Activated CD8-positive, alpha-beta T cell treated with anti-CD3 and anti-CD28 coated beads for 36 hours (primary cell): Measurements from ENCODE around the gene ZC3H14. TPM values are rescaled to one million over a fixed set of nuclear protein-coding genes. Genes with fewer than 3 reads are reported as not detected.
A peak's percentile ranks its signal among the peaks of the same experiment; 100 is the strongest.

Experiments used
- ATAC-seq: fragments of 200-7000 bp; cut with Tn5 transposase; one replicate; pipeline ENCODE4 v1.10.0; 2021; ENCODE audit warnings: mild to moderate bottlenecking, moderate library complexity
- CTCF ChIA-PET: fragments of 350-600 bp; sonication (Branson Sonifier 250); formaldehyde crosslinking; loops from one replicate; lab custom pipeline; 2021; ENCODE audit warnings: antibody characterized with exemption; lab: Charles Lee
- POLR2A ChIA-PET: fragments of 350-600 bp; sonication (Branson Sonifier 250); formaldehyde crosslinking; loops from one replicate; lab custom pipeline; 2021; ENCODE audit warnings: antibody characterized with exemption; lab: Charles Lee
- DNase-seq: peaks from one replicate; pipeline ENCODE4 v3.0.0-alpha.2; 2020
- H3K27ac Mint-ChIP-seq: one replicate; pipeline ENCODE4 v1.8.0; 2021; ENCODE audit warnings: mild to moderate bottlenecking, mixed read lengths
- H3K27me3 Mint-ChIP-seq: one replicate; pipeline ENCODE4 v1.8.0; 2021; ENCODE audit warnings: mixed read lengths
- H3K36me3 Mint-ChIP-seq: one replicate; pipeline ENCODE4 v1.8.0; 2021; ENCODE audit warnings: low read depth, mixed read lengths
- H3K4me1 Mint-ChIP-seq: one replicate; pipeline ENCODE4 v1.8.0; 2021; ENCODE audit warnings: low read depth, mixed read lengths
- H3K4me3 Mint-ChIP-seq: one replicate; pipeline ENCODE4 v1.8.0; 2021; ENCODE audit warnings: mild to moderate bottlenecking, moderate library complexity, mixed read lengths
- H3K9me3 Mint-ChIP-seq: one replicate; pipeline ENCODE4 v1.8.0; 2021; ENCODE audit warnings: mixed read lengths
- intact Hi-C: fragments of 100-400 bp; cut with micrococcal nuclease; formaldehyde crosslinking; loops from one replicate; pipeline ENCODE4 v1.10.0; 2022
- total RNA-seq, 2 experiments: library from RNA; stranded (reverse); gene quantifications; one replicate each; pipeline ENCODE4 v1.2.3, GENCODE V29; 2021
- TF ChIP-seq, protein P1 (sequence below): fragments of 200-600 bp; IDR thresholded peaks from one replicate; pipeline ENCODE4 v1.8.0; 2022; ENCODE audit warnings: antibody characterized with exemption, mild to moderate bottlenecking

ZC3H14 gene
- total RNA-seq, 2 experiments from 2014 or later, result 43.9 to 50.3 TPM

DNA sequence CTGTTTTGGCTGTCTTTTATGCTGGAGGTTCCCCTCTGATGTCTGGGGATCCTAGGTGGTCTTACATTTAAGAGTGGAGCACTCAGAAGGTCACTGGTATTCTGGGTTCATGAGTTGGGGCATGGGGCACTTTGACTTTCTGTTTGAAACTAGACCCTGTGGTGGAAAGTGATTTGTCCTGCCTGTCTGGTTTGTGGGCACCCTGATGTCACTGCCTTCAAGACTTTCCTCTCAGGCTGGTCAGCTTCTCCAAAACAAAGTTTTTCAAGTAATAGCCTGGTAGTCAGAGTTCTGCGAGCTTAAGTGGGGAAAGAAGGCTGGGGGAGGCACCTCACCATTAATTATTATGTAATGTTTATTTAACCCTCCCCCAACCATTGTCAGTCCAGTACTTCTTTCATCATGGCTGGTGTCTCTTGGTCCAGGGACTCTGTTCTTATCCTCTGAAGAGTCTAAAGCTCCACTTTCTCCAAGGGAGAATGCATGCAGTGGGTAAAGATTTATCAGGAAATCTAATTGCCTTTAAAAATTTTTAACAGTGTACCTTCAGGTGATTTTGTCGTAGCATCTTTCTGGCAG, 35.3 kb downstream of the ZC3H14 start:
- Mint-ChIP-seq H3K36me3 (peaks cover 39% of the 10 kb centered on the region), H3K27ac (no peak overlapping the region), H3K27me3 (no peaks in the 10 kb centered on the region), H3K9me3 (no peaks in the 10 kb centered on the region), H3K4me3 (no peak overlapping the region), H3K4me1 (peaks cover 26% of the 10 kb centered on the region)
- TF ChIP-seq, protein P1, sequence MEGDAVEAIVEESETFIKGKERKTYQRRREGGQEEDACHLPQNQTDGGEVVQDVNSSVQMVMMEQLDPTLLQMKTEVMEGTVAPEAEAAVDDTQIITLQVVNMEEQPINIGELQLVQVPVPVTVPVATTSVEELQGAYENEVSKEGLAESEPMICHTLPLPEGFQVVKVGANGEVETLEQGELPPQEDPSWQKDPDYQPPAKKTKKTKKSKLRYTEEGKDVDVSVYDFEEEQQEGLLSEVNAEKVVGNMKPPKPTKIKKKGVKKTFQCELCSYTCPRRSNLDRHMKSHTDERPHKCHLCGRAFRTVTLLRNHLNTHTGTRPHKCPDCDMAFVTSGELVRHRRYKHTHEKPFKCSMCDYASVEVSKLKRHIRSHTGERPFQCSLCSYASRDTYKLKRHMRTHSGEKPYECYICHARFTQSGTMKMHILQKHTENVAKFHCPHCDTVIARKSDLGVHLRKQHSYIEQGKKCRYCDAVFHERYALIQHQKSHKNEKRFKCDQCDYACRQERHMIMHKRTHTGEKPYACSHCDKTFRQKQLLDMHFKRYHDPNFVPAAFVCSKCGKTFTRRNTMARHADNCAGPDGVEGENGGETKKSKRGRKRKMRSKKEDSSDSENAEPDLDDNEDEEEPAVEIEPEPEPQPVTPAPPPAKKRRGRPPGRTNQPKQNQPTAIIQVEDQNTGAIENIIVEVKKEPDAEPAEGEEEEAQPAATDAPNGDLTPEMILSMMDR, result no peak
- intact Hi-C loops, result no loop called here
- ChIA-PET CTCF (no interaction called here), POLR2A (no interaction called here)
- DNase-seq (peak; percentile 32), ATAC-seq (no peak)

DNA sequence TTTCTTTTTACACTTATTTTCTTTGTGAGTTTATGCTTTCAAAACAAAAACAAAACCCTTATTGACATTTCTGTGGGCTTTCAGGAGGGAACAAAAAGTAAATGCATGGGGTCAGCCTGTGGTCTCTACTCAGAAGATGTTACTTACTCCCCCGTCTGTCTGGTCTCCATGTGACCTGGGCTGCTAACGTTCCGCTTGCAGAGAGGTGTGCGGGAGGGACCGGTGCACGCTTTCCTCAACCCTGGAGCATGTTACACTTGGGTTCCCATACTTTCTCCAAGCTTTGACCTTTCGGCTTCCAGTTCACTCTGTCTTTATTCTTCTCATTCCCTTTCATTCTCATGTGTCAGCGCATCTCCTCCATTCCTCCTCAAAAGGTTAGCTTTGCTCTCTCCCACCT, 36.5 kb downstream of the ZC3H14 start:
- no peak overlapping the region for H3K4me3 Mint-ChIP-seq
- intact Hi-C loops, result no loop called here
- DNase-seq, result no peak
- peak overlapping the region; percentile 81 for H3K27ac Mint-ChIP-seq
- H3K36me3 Mint-ChIP-seq, result peaks cover 47% of the 10 kb centered on the region
- ChIA-PET POLR2A (interaction anchor here (0.7 to 1.3 kb wide), 3 partner anchors 14 to 36 kb away, joined by 3 to 6 read pairs (median 3); partner anchors contain the start of gene ZC3H14), CTCF (interaction anchor here (0.7 to 0.8 kb wide), 2 partner anchors 14 to 214 kb away, joined by 3 read pairs; no protein-coding TSS in a partner anchor)
- no peak for ATAC-seq
- H3K9me3 Mint-ChIP-seq, result no peaks in the 10 kb centered on the region
- TF ChIP-seq, protein P1, result no peak
- H3K27me3 Mint-ChIP-seq, result no peaks in the 10 kb centered on the region
- H3K4me1 Mint-ChIP-seq, result peaks cover 26% of the 10 kb centered on the region

DNA sequence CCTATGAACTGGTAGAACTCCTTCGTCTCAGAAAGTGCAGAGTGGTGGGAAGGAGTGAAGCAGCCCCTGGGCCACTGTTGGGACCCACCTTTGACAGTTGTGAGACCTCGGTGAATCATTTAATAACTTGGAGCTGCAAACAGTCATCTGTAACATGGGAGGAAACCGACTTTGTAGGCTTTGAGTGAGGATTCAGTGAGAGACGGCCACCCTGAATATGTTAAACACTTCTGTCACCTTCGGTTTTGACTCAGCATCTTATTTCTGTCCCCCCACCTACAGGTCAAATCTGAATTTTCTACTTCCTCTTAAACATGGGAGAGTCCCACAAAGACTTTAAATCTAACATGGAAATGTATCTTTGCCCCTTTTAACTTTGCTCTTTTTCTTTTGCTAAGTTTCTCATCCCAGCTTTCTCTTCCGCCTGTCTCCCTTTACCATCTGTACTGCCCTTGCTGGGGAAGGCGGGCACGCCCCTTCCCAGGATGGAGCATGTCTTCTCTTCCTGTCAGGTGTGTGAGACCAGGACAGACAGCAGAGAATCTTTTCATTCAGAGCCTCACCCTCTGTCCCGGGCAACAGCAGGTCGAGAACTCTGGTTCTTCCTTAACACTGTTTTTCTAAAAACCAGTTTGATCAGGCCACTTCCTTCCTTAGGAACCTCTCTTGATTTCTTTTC, 37.1 kb downstream of the ZC3H14 start:
- peak overlapping the region; percentile 81 for H3K27ac Mint-ChIP-seq
- H3K9me3 Mint-ChIP-seq, result no peaks in the 10 kb centered on the region
- intact Hi-C loops, result no loop called here
- ChIA-PET CTCF (interaction anchor here (0.7 to 0.8 kb wide), 2 partner anchors 14 to 215 kb away, joined by 3 read pairs; no protein-coding TSS in a partner anchor), POLR2A (interaction anchor here (1.2 to 1.3 kb wide), 2 partner anchors 14 to 16 kb away, joined by 3 to 6 read pairs; no protein-coding TSS in a partner anchor)
- peak; percentile 94 for ATAC-seq
- TF ChIP-seq, protein P1, result no peak
- DNase-seq, result peak; percentile 57
- peaks cover 49% of the 10 kb centered on the region for H3K36me3 Mint-ChIP-seq
- no peaks in the 10 kb centered on the region for H3K27me3 Mint-ChIP-seq
- H3K4me3 Mint-ChIP-seq, result peak overlapping the region; percentile 28
- H3K4me1 Mint-ChIP-seq, result peaks cover 26% of the 10 kb centered on the region

DNA sequence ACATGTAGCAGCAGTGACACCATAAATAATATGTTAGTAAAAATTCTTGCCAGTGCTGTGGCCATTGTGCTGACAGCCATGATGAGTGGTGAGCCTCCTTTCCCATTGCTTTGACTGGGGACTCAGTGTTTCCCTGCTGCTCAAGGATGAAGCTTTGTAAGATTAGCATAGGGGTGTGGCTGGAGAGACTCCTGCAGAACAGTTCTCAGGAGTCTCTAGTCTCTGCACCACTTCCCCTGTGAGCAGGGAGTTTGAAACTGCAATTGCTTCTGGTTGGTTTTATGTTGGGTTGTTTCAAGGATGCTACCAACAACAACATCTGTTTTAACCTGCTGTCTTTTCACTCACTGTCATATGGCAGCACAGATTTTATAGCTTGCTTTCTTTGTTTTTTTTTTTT, 41.4 kb downstream of the ZC3H14 start:
- intact Hi-C loops, result no loop called here
- Mint-ChIP-seq H3K27ac (no peak overlapping the region), H3K4me1 (peaks cover 12% of the 10 kb centered on the region), H3K27me3 (no peaks in the 10 kb centered on the region), H3K4me3 (no peak overlapping the region), H3K36me3 (peaks cover 56% of the 10 kb centered on the region), H3K9me3 (no peaks in the 10 kb centered on the region)
- ChIA-PET POLR2A (interaction anchor here (0.7 kb wide), 1 partner anchor 12 kb away, joined by 3 read pairs; no protein-coding TSS in a partner anchor), CTCF (no interaction called here)
- TF ChIP-seq, protein P1, result no peak
- no peak for ATAC-seq
- no peak for DNase-seq

DNA sequence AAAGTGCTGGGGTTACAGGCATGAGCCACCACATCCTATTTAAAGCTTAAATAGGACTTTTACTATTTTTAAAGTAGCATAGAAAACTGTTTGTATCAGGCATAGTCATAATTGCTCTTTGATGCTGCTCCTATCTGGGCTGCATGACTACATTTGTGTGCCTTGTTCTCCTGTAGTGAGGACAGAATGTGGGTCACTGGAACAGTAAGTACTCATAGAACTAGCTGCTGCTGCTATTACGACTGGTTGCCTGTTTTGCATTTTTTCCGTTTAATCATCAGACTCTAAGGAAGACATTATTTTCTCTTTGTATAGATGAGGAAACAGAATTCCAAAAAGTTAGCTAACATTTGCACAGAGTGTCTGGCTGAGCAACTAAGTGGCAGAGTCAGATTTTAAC, 42.8 kb downstream of the ZC3H14 start:
- H3K4me3 Mint-ChIP-seq, result no peak overlapping the region
- intact Hi-C loops, result no loop called here
- no peaks in the 10 kb centered on the region for H3K27me3 Mint-ChIP-seq
- no peak for ATAC-seq
- H3K27ac Mint-ChIP-seq, result no peak overlapping the region
- peaks cover 60% of the 10 kb centered on the region for H3K36me3 Mint-ChIP-seq
- ChIA-PET POLR2A (no interaction called here), CTCF (no interaction called here)
- TF ChIP-seq, protein P1, result no peak
- H3K9me3 Mint-ChIP-seq, result no peaks in the 10 kb centered on the region
- no peak for DNase-seq
- H3K4me1 Mint-ChIP-seq, result no peaks in the 10 kb centered on the region
